ENCODE data around the gene LMTK3. TPM values are rescaled to one million over a fixed set of nuclear protein-coding genes. Genes with fewer than 3 reads are reported as not detected.
A peak's percentile ranks its signal among the peaks of the same experiment; 100 is the strongest.

The LMTK3 gene
- total and polyA plus RNA-seq, 2 of the 13 experiments (the other 11 are each of a cell fraction or from before 2014, with no cell fraction given): 0.18 to 0.29 TPM

- TF ChIP-seq ZBTB40 (IDR thresholded peaks at IDR 0.05) (no peak), ZBTB40 (CRISPR knock-in tag; IDR thresholded peaks at IDR 0.05) (peak; percentile 42; the same call in 1 of the 2 replicates), ZNF280B (CRISPR knock-in tag; IDR thresholded peaks at IDR 0.05; ENCODE audit: borderline replicate concordance) (peak; percentile 60; the same call in 1 of the 2 replicates), ZNF784 (CRISPR knock-in tag; IDR thresholded peaks at IDR 0.05; ENCODE audit: borderline replicate concordance) (0 out of 2 replicates have a peak, but pooled peaks have one; percentile 30), NRL (CRISPR knock-in tag; IDR thresholded peaks at IDR 0.05; ENCODE audit: borderline replicate concordance) (peak; percentile 81; the same call in 1 of the 2 replicates), ZNF607 (CRISPR knock-in tag; IDR thresholded peaks at IDR 0.05; ENCODE audit: borderline replicate concordance) (no peak), ZNF891 (CRISPR knock-in tag; IDR thresholded peaks at IDR 0.05) (0 out of 2 replicates have a peak, but pooled peaks have one; percentile 74), ZNF687 (CRISPR knock-in tag; IDR thresholded peaks at IDR 0.05) (peak; percentile 80; the same call in 1 of the 2 replicates), KDM5B (CRISPR knock-in tag; IDR thresholded peaks at IDR 0.05; ENCODE audit: borderline replicate concordance) (peak; percentile 54; the same call in 1 of the 2 replicates), ZNF773 (CRISPR knock-in tag; IDR thresholded peaks at IDR 0.05; ENCODE audit: borderline replicate concordance) (no peak), MEIS2 (CRISPR knock-in tag; IDR thresholded peaks at IDR 0.05) (peak; percentile 38; the same call in 1 of the 2 replicates), PITX1 (CRISPR knock-in tag; IDR thresholded peaks at IDR 0.05) (0 out of 2 replicates have a peak, but pooled peaks have one; percentile 28)
Observed at GRCh38 chr19:48500830-48501493, 10.7 kb downstream of the LMTK3 start (continued).

Data from HepG2 (cell line).